GM18868 (cell line): ENCODE measurements around the gene CPE.

Experiments
- ATAC-seq: cut with Tn5 transposase; IDR thresholded peaks from one replicate; pipeline ENCODE4 v1.9.1; 2021; ENCODE audit warnings: mild to moderate bottlenecking, moderate library complexity; ENCODE audit not compliant: unreplicated experiment

Gene CPE

DNA sequence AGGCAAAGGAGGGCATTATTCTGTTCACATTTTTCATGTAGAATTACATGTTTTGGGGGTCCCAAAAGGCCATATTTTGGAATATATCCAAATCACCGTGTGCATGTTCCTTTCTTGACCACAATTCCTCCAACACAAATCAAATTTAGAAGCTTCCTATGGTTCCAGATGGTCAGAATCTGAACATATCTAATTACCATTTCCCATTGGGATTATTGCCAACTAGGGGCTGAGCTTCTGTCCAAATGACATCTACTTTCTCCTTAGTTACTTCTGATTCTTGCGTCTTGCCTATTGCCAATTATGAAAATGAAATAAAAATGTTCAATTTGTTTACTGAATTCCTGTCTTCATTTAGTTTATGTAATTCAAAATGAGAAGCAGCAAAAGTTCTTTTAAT, 163.7 kb downstream of the CPE start:
- no peak for ATAC-seq
